HG03159 (cell line): ENCODE measurements around the gene DNAJC17.
A peak's percentile ranks its signal among the peaks of the same experiment; 100 is the strongest.

Experiments used
- ATAC-seq: cut with Tn5 transposase; IDR thresholded peaks from one replicate; pipeline ENCODE4 v1.9.1; 2021; ENCODE audit warnings: mild to moderate bottlenecking, moderate library complexity; ENCODE audit not compliant: unreplicated experiment

DNAJC17 gene, protein sequence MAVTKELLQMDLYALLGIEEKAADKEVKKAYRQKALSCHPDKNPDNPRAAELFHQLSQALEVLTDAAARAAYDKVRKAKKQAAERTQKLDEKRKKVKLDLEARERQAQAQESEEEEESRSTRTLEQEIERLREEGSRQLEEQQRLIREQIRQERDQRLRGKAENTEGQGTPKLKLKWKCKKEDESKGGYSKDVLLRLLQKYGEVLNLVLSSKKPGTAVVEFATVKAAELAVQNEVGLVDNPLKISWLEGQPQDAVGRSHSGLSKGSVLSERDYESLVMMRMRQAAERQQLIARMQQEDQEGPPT

DNA sequence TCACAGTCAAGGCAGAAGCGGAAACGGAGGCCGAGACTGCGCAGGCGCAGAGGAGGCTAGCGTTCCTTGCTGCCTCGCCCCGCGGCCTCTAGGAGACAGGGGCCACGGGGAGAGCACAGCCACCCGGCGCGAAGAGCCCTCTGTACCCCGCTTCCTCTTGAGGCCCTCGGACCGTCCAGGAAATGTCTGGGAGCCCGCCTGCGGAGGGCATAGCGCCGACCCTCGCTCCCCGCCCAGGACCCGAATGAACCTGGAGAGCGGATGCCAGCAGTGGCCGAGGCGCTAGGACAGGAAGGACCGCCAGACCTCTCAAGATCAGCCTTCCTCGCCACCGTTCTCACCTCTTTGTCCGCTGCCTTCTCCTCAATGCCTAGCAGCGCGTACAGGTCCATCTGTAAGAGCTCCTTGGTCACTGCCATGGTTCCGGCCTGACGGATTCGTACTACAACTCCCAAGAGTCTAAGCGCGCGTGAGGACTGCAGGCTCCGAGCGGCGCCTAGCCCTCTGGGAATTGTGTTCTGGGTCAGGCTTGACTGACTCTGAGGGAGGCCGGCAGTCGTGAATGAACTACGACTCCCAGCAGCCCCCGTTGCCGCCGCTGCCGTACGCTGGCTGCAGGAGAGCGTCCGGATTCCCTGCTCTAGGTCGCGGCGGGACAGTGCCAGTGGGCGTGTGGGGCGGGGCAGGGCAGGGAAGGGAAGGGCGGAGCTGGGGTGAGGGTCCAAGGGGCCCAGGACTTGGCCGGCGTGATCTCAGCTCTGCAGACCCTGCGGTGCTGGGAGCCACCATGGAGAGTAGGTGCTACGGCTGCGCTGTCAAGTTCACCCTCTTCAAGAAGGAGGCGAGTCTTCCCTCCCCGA is at the start of gene DNAJC17, which contains the start of gene ZFYVE19:
Gene DNAJC17 (minus strand): TSS at position 446 of the 860 bp plus-strand sequence. CDS start 27 bp downstream, at position 419.
Gene ZFYVE19 (plus strand): TSS at position 62 of the 860 bp plus-strand sequence. CDS start 501 bp downstream, at position 563.
- ATAC-seq: peak; percentile 93

DNA sequence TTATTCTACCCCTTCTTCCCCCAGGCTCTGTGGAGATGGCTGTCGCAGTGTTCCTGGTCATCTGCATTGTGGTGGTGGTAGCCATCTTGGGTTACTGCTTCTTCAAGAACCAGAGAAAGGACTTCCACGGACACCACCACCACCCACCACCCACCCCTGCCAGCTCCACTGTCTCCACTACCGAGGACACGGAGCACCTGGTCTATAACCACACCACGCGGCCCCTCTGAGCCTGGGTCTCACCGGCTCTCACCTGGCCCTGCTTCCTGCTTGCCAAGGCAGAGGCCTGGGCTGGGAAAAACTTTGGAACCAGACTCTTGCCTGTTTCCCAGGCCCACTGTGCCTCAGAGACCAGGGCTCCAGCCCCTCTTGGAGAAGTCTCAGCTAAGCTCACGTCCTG is 49.5 kb upstream of the DNAJC17 start:
- ATAC-seq: no peak

DNA sequence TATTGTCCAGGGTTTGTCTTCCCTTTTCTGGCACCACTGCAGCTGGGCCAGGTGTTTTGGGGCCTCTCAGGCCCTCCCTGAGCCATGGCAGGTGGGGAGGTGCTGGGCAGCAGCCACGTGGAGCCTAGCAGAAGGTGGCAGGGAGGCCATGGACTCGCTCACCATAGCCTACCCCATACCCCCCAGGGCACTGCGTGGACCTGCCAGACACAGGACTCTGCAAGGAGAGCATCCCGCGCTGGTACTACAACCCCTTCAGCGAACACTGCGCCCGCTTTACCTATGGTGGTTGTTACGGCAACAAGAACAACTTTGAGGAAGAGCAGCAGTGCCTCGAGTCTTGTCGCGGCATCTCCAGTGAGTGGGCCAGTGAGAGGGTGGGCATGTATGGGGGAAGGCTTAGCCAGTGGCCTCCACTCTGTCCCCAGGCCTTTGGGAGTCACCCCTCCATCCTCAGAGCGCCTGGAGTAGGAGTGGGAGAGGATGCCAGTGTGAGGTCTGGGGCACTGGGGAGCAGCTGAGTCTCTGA is 48.5 kb upstream of the DNAJC17 start:
- ATAC-seq: no peak

DNA sequence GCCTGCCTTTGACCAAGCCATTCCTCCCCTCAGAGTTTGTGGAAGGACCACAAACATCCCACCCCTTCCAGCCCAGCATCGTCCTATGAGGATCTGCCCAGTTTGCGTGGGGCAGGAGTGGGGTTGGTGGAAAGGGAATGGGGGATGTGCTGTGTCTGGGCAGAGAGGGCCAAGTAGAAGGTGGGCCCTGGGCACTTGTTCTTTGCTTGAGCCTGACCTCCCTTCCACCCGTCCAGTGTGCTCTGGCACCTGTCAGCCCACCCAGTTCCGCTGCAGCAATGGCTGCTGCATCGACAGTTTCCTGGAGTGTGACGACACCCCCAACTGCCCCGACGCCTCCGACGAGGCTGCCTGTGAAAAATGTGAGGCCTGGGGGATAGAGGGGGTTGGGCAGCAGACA is 46.9 kb upstream of the DNAJC17 start:
- no peak for ATAC-seq

DNA sequence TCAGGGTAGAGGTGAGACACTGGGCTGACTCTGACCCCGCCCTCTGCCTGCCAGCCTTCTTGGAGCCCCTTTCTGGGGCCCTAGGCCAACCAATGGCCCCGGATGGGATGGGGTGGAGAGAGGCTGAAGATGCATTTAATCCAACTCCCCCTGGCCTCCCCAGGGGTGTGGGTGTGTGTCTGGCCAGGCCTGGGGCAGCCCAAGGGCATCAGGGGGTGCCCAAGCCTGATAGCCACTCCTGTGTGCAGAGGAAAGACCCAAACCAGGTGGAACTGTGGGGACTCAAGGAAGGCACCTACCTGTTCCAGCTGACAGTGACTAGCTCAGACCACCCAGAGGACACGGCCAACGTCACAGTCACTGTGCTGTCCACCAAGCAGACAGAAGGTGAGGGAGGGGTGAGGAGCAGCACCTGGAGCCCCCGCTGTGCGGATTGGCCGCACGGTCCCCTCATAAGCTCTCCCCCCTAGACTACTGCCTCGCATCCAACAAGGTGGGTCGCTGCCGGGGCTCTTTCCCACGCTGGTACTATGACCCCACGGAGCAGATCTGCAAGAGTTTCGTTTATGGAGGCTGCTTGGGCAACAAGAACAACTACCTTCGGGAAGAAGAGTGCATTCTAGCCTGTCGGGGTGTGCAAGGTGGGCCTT is 46.1 kb upstream of the DNAJC17 start:
- no peak for ATAC-seq

DNA sequence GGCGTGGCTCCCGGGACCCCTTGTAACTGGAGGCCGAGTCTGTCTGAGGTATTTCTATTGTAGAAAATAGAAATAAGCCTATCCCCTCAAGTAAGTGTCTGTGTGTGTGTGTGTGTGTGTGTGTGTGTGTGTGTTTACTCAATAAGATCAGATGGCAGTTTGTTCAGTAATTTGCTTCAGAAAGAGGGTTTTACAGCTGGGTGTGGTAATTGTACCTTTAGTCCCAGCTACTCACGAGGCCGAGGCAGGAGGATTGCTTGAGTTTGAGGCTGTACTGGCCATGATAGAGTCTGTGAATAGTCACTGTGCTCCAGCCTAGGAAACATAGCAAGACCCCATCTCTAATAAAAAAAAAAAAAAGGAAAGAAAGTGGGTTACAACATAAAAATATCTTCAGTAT is 45.3 kb upstream of the DNAJC17 start:
- no peak for ATAC-seq

DNA sequence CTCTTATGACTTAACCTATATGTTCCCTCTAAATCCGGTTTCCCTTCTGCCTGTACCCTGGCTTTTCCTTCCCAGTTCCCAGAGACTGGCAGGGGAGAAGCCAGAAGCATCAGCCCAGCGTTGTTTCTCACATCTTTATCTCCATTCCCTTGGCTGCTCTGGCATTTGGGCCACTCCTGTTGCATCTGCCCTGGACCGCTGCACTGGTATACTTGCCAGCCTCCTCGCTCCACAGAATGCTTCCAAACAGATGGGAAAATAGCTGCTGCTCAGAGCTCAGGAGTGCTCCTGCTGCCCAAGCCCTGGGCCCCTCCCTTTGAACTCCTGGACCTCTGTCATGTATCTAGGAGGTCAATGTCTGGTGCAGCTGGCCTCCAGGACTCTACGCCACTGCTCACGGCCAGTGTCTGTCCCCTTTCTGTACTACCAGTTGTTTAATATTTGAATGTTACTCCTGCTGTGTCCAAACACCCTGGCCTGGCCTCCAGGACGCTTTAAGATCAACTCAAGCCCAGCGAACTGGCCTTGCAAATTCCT is 43.4 kb upstream of the DNAJC17 start:
- no peak for ATAC-seq

DNA sequence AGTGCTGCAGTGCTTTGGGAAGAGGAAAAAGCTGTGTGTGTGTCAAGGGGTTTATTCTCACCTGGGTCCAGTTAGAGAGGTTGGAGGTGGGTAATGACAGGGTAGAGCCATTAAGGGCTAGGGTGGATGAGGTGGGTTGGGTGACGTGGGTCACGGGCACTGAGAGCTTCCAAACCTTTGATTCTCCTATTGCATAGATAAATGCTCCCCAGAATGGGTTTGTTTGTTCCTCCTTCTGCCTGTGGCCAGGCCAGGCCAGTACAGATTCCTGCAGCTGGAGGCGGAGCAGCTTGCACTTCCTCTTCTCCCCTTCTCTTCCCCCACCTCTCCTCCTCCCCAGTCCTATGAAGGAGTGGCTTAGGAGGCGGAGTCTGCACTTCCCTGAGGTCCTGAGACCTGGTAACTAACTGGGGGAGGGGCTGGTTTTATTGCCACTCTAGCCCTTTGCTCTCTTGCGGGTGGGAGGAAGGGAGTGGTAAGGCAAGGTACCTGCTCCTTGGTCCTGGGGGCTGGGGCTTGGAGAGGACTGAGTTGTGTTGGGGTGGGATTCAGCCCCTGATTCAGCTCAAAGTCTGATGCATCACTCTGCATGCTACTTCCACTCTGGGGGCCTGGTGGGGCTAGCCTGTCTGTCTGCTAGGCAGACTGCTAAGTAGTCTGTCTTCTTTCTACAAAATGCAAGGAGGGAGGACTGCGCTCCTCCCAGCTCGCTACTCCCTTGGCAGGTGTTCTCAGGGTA is 40.1 kb upstream of the DNAJC17 start:
- no peak for ATAC-seq

DNA sequence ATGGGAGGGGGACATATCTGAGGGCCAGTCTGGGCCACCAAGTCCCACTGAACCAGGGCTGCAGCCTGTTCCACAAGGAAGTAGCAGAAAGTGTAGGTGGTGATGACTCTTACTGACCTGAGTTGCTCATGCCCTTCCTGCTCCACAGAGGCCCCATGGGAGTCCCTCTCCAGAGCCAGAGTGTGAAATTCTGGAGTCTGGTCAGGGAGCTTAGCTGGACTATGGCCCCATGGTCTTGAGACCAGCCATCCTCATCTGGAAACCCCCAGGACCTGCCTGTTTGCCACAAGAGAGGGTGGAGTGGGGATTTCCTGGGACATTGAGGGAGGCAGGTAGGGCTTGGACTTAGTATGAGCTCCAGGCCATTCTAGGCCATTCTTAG is 39.6 kb upstream of the DNAJC17 start:
- no peak for ATAC-seq

DNA sequence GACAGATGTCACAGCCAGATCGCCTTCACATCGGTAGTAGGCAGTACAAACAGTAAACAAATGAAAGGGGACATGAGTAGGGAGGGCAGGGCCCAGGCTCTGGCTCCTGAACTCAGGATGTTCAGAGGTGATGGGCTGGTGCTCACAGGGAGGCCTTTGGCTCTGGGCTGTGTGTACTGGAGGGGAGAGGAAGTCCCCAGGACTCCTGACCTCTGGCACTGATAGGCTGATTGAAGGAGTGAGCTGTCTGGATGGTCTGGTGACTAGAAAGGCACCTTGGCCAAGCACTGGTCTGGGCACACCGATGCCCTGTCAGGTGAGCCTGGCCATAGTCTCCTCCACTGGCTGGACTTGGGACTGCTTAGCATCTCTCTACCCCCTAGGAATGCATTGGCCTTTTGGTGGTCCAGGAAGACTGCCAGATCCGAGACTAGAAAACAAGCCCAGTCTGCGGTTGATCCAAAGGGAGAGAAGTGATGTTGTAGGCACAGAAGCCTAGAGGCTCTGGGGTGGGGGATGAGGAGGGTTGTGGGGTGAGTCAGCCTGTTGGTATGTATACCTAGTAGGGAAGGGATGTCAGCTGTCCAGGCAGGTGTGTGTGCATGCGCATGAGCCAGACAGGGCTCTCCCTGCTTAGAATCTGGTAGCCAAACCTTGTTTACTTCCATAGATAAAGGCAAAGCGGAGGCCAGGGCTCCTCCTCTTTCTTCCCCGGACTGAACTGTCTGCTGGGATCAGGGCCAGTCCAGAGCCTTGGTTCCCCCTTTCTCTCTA is 38.4 kb upstream of the DNAJC17 start:
- ATAC-seq: no peak

DNA sequence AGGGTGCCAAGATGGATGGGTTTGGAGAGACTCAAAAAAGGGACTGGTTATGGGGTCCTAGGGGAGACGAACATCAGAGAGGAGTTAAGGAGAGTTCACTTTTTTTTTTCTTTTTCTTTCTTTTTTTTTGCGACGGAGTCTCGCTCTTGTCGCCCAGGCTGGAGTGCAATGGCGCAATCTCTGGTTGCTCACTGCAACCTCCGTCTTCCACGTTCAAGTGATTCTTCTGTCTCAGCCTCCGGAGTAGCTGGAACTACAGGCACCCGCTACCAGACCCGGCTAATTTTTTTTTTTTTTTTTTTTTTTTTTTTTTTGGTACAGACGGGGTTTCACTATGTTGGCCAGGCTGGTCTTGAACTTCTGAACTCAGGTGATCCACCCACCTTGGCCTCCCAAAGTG is 37.8 kb upstream of the DNAJC17 start:
- no peak for ATAC-seq

DNA sequence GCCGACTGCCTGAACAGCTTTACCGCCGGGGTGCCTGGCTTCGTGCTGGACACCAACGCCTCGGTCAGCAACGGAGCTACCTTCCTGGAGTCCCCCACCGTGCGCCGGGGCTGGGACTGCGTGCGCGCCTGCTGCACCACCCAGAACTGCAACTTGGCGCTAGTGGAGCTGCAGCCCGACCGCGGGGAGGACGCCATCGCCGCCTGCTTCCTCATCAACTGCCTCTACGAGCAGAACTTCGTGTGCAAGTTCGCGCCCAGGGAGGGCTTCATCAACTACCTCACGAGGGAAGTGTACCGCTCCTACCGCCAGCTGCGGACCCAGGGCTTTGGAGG is 37.4 kb upstream of the DNAJC17 start:
- no peak for ATAC-seq

DNA sequence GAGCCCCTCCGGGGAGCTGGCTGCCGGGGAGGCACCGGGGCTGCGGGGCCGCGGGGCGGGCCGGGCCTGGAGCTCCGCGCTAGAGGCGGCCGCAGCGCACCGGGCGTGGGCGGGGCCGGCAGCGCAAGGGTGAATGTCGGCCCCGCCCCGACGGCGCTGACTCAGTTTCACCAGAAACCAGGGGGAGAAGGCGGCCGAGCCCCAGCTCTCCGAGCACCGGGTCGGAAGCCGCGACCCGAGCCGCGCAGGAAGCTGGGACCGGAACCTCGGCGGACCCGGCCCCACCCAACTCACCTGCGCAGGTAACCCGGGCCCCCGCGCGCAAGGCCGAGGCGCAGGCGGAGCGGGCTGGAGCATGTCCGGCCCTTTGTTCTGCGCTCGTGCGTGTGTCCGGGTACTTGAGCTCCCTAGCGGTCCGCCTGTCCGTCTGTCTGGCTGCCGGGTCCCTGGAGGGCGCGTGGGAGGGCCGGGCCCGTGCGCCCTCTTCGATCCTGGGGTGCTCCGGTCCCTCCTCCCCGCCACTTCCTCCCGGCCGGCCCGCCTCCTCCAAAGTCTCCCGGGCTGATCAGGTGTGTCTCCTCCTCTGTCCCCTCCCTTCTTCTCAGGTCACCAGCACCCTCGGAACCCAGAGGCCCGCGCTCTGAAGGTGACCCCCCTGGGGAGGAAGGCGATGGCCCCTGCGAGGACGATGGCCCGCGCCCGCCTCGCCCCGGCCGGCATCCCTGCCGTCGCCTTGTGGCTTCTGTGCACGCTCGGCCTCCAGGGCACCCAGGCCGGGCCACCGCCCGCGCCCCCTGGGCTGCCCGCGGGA is 36.8 kb upstream of the DNAJC17 start, which contains the start of gene SPINT1:
Gene SPINT1 (plus strand): TSS at position 164 of the 811 bp plus-strand sequence. CDS start 507 bp downstream, at position 671.
- ATAC-seq: no peak

DNA sequence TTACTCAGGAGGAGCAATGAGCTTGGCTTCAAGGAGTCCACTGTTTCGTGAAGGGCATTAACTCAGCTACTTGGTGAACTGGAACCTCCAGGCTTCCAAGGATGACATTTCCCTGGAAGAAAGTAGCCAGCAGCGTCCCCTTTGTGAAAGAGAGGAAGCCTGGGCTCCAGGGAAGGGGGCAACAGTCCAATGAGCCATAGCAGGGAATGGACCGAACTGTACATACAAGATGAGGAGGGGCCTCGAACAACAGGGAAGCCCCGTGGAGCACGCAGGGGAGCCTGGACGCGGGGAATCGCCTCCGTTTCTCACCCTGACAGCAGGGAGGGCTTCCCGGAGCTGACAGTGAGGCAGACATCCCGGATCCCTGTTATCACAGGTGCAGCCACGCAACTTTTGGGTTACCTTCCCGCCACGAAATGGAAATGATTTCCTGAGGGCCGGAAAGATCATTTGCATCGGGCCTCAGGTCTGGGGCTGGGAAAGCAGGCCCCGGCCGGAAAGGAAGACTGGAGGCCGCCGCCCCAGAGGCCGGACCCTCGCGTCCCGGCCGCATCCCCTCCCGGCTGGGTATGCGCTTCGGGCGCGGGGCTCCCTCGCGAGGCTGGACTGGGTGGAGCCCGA is 36.1 kb upstream of the DNAJC17 start:
- ATAC-seq: no peak

DNA sequence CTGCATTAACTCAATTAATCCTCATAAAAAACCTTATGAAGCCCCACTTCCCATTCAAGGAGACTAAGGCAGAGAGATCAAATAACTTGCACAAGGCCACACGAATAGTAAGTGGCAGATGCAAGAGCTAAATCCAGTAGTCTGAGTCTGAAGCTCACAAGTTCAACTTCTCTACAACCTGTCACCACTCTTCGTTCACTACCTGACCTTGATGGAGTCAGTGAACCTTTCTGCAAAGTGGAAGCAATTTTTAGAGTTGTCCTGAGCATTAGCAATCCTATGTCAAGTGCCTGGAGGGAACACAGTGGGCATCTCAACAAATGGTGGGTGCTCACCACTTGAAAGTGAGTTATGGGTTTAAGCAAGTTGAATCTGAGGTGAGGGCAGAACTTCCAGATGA is 34.5 kb upstream of the DNAJC17 start:
- no peak for ATAC-seq

DNA sequence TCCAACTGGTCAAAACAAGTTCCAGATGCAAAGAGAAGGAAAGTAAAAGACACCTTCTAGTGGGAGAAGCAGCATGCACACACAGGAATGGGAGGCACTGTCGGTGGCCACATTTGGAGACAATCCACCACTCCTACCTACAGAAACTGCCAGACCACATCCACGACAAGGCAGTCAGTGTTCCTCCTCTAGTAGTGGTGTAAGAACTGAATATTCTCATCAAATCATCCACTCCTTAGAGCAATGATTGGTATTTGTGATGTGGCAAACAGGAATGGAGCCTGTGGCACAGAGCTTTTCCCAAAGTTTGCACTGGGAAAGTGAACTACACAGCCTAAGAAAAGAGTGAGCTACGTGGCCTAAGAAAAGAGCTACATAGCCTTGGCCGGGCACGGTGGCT is 31.5 kb upstream of the DNAJC17 start:
- ATAC-seq: no peak

DNA sequence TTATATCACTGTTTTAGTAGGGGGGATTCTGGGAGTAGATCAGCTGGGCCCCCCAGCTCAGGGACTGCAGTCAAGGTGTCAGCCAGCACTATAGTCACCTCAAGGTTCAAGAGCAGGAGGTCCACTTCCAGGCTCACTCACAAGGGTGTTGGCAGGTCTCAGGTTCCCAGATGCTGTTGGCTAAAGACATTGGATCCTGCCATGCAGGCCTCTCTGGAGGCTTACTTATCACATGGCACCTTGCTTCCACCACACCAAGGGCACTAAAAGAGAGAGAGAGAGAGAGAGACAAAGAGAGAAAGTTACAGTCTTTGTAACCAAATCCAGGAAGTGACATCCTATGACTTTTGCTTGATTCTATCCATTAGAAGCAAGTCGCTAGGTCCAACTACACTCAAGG is 28.7 kb upstream of the DNAJC17 start:
- ATAC-seq: no peak

DNA sequence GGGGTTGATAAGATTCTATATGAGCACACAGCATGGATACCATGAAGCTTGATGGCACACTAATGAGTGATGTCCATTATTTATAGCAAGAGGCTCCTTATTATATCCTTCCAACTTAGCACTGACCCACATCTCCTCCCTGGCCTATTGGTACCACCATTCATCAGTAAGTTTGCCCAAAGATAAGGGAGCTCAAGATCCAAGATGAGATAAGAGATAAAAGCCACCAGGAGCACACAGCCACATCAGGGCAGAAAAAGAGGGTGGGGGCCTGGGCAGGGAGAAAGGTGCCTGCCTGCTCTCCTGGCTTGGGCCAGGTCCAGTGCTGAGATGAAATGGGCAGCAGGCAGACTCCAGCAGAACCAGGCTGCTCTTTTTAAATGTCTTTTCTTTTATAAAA is 25.6 kb upstream of the DNAJC17 start:
- no peak for ATAC-seq
